ENCODE results near the gene CDON. TPM values are rescaled to one million over a fixed set of nuclear protein-coding genes. Genes with fewer than 3 reads are reported as not detected.

Gene CDON
- total RNA-seq, 2 experiments from 2014 or later, result 3.2 to 4.0 TPM

- ATAC-seq, result no peak
- Mint-ChIP-seq H3K27ac (no peak overlapping the region), H3K36me3 (ENCODE audit: low read depth) (no peaks in the 10 kb centered on the region), H3K9me3 (no peaks in the 10 kb centered on the region), H3K4me1 (ENCODE audit: low read depth) (peaks cover 16% of the 10 kb centered on the region), H3K27me3 (no peaks in the 10 kb centered on the region), H3K4me3 (no peak overlapping the region)
- POLR2A ChIA-PET, result interaction anchor here (0.6 kb wide), 1 partner anchor 313 kb away, joined by 3 read pairs; no protein-coding TSS in a partner anchor
- intact Hi-C loops (cut with micrococcal nuclease), result no loop called here
- no peak for DNase-seq
- CTCF ChIA-PET, result no interaction called here
- TF ChIP-seq CTCF (IDR thresholded peaks at IDR 0.05), result no peak
Observed at GRCh38 chr11:126082251-126083109, 19.8 kb upstream of the CDON start.

- POLR2A ChIA-PET, result interaction anchor here (0.6 kb wide), 1 partner anchor 313 kb away, joined by 3 read pairs; no protein-coding TSS in a partner anchor
- DNase-seq, result no peak
- intact Hi-C loops (cut with micrococcal nuclease), result no loop called here
- Mint-ChIP-seq H3K27ac (no peak overlapping the region), H3K36me3 (ENCODE audit: low read depth) (no peaks in the 10 kb centered on the region), H3K9me3 (no peaks in the 10 kb centered on the region), H3K27me3 (no peaks in the 10 kb centered on the region), H3K4me1 (ENCODE audit: low read depth) (peaks cover 16% of the 10 kb centered on the region), H3K4me3 (no peak overlapping the region)
- TF ChIP-seq CTCF (IDR thresholded peaks at IDR 0.05), result no peak
- no peak for ATAC-seq
- CTCF ChIA-PET, result no interaction called here
Observed at GRCh38 chr11:126081915-126082250, 19.2 kb upstream of the CDON start.

GRCh38 chr11:126080161-126080941 lies 17.7 kb upstream of the CDON start:
- no peak overlapping the region for H3K27ac Mint-ChIP-seq
- no peak for TF ChIP-seq CTCF (IDR thresholded peaks at IDR 0.05)
- no peaks in the 10 kb centered on the region for H3K9me3 Mint-ChIP-seq
- no peak for ATAC-seq
- CTCF ChIA-PET, result no interaction called here
- H3K27me3 Mint-ChIP-seq, result no peaks in the 10 kb centered on the region
- no peak overlapping the region for H3K4me3 Mint-ChIP-seq
- no peaks in the 10 kb centered on the region for H3K36me3 Mint-ChIP-seq (ENCODE audit: low read depth)
- POLR2A ChIA-PET, result no interaction called here
- intact Hi-C loops (cut with micrococcal nuclease), result no loop called here
- DNase-seq, result no peak
- peaks cover 16% of the 10 kb centered on the region for H3K4me1 Mint-ChIP-seq (ENCODE audit: low read depth)

DNA sequence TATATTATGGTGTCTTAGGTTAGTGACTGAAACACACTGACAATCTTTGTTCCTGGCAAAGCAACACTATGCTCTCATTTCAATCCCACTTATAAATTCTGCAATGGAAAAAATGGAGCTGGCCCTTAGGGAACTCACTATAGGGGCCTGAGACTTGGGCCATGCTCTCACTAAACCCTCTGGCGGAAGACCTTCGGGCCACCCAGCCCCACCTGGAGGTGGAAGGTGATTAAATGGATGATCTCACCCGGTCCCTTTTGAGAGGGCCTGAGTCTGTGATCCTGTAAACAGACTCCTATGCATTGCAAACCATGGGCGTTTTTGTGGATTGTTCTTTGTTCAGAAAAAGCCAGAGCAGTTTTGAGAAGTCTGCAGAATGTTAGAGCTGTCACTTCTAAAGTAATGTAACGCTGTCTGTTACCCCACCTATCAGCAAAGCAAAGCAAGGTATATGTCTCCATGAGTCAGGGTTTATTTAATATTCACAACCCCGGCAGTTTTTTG lies 17.0 kb upstream of the CDON start:
- peaks cover 16% of the 10 kb centered on the region for H3K4me1 Mint-ChIP-seq (ENCODE audit: low read depth)
- POLR2A ChIA-PET, result interaction anchor here (0.7 kb wide), 1 partner anchor 196 kb away, joined by 4 read pairs; no protein-coding TSS in a partner anchor

More for the DNA sequence above, 17.0 kb upstream of the CDON start:
- CTCF ChIA-PET, result interaction anchor here (1.6 kb wide), 1 partner anchor 135 kb away, joined by 4 read pairs; the partner anchor contains the start of gene VSIG10L2
- Mint-ChIP-seq H3K9me3 (no peaks in the 10 kb centered on the region), H3K27ac (no peak overlapping the region), H3K4me3 (no peak overlapping the region), H3K27me3 (no peaks in the 10 kb centered on the region), H3K36me3 (ENCODE audit: low read depth) (no peaks in the 10 kb centered on the region)
- no peak for DNase-seq
- no peak for TF ChIP-seq CTCF (IDR thresholded peaks at IDR 0.05)
- no peak for ATAC-seq
- intact Hi-C loops (cut with micrococcal nuclease), result no loop called here
